Stimulated activated CD8-positive, alpha-beta memory T cell treated with anti-CD3 and anti-CD28 coated beads, Interleukin-4, amount 100 ng/mL, for 4 hours (primary cell): ENCODE measurements around the gene PLD5.
"Not testable (repeated sequence)": the region's sequence is repeated elsewhere in the genome, so short reads cannot be mapped to it uniquely, and the experiment has no call there.

Experiments used
- DNase-seq, 2 donors: peaks; one replicate each; pipeline ENCODE4 v3.0.0-alpha.2; 2020; ENCODE audit warnings: low read depth in 2 of 2, low spot score in 1 of 2

Gene PLD5

GRCh38 chr1:242081446-242081845, 443.1 kb downstream of the PLD5 start:
- no peak for DNase-seq

GRCh38 chr1:242065813-242066212, 458.7 kb downstream of the PLD5 start:
- no peak for DNase-seq

- no peak for DNase-seq
These were observed 462.2 kb downstream of the PLD5 start for GRCh38 chr1:242062271-242062670.

- DNase-seq: no peak
These were observed 464.5 kb downstream of the PLD5 start for GRCh38 chr1:242059976-242060375.

- not testable (repeated sequence) for DNase-seq
These were observed 465.9 kb downstream of the PLD5 start for GRCh38 chr1:242058582-242058981.

- not testable (repeated sequence) for DNase-seq
These were observed 466.3 kb downstream of the PLD5 start for GRCh38 chr1:242058181-242058580.

- no peak for DNase-seq
These were observed 466.8 kb downstream of the PLD5 start for GRCh38 chr1:242057745-242058115.

GRCh38 chr1:242056988-242057744, 467.3 kb downstream of the PLD5 start:
- DNase-seq: no peak

- no peak for DNase-seq
These were observed 468.7 kb downstream of the PLD5 start for GRCh38 chr1:242055749-242056320.

GRCh38 chr1:242043165-242043564, 481.3 kb downstream of the PLD5 start:
- no peak for DNase-seq

GRCh38 chr1:242034392-242034791, 490.1 kb downstream of the PLD5 start:
- DNase-seq: no peak

GRCh38 chr1:242033447-242033846, 491.1 kb downstream of the PLD5 start:
- no peak for DNase-seq
